GM19328 (cell line): ENCODE data around the gene VIL1.

ENCODE experiments used
- ATAC-seq: cut with Tn5 transposase; IDR thresholded peaks from one replicate; pipeline ENCODE4 v1.9.1; 2021; ENCODE audit warnings: mild to moderate bottlenecking, moderate library complexity; ENCODE audit not compliant: unreplicated experiment

The VIL1 gene

DNA sequence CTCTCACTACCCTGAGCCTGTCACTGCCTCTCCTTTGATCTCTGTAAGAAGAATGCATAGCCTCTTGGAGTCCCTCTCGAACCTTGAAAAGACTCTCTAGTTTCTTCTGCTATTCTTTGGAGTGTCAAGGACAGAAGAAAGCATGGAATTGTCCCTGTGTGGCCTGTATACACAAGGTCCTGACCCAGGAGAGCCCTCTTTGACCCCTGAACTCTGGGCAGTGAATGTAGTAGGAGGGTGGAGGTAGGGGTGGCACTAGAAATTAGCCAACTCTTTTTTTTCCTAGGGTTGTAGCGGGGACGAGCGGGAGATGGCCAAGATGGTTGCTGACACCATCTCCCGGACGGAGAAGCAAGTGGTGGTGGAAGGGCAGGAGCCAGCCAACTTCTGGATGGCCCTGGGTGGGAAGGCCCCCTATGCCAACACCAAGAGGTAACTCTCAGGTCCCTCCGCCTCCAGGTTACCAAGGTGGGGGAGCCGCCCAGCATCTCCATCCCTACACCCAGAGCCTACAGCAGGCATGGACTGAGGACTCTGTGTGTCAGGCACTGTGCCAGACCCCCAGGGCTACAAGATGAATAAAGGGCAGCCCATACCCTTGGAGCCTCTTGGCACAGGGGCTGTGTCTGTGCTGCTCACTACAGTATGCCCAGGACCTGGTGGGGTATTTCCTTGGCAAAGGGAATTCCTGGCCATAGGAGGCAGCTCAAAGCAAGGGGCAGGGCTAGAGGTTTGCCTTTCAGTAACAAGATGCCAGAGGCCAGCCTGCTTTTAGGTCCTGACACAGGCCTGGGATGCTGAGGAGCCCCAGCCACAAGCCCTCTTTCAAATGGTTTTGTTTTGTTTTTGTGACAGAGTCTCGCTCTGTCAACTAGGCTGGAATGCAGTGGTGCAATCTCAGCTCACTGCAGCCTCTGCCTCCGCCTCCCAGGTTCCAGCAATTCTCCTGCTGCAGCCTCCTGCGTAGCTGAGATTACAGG, 16.4 kb downstream of the VIL1 start:
- ATAC-seq, result no peak

DNA sequence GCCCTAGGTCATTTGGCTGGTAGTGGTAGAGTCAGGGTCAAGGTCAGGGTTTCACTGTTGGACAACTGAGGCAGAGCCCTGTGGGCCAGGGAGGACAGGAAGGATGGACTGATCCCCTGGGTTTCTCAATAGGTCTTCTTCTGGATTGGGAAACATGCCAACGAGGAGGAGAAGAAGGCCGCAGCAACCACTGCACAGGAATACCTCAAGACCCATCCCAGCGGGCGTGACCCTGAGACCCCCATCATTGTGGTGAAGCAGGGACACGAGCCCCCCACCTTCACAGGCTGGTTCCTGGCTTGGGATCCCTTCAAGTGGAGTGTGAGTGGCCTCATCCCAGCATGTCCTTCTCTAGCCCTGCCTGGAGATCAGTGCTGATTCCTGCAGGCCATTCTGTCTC, 18.1 kb downstream of the VIL1 start:
- ATAC-seq, result no peak

DNA sequence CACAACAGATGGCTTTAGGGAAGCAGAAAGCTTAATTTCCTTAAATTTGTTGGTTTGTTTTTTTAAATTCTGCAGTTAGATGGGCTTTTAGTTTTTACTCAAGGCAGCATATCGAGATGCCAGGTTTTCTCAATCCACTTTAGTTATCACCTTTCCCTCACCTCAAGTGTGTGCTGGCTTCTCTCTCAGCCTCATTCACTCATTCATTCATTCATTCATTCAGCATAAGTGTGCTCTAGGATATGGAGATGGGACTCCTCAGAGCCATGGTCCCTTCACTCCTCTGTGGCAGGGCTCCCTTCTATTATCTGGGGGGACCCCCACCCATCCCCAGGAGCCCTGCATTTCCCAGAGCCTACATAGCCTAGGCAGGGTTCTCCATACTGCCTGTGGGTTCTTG, 19.0 kb downstream of the VIL1 start:
- ATAC-seq, result no peak

DNA sequence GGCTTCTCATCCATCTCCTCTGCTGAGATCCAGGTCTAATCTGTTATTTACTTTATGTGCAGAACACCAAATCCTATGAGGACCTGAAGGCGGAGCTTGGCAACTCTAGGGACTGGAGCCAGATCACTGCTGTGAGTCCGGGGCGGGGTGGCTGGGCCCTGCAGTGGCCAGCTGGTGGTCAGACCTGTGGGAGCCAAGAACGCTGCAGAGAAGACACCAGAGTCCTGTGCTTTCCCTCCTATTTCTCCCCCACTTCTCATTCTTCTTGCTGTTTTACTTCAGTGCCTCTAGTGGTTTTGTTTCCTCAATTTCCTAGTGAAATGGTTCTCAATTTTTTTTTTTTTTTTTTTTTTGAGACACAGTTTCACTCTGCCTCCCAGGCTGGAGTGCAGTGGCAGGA, 19.7 kb downstream of the VIL1 start:
- no peak for ATAC-seq

DNA sequence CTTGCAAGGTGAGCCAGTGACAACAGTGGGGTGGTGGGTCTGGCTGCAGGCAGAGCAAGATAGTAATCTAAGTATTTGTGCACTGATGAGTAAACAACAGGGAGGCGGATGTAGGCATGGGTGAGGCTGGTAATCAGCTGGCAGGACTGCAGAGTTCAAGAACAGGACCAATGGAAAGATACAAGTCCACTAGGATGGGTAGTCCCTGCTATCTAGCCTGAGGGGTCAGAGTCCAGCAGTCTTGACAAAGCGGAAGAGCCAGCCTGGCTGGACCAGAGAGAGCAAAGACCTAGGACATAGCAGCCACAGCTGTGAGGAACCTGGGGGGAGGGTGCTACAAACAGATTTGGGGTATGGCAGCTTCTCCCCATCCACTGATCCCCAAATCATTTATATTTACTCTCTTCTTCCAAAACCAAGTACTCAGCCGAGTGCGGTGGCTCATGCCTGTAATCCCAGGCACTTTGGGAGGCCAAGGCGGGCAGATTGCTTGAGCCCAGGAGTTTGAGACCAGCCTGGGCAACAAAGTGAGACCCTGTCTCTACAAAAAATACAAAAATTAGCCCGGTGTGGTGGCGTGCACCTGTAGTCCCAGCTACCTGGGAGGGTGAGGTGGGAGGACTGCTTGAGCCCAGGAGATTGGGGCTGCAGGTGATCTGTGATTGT, 25.9 kb downstream of the VIL1 start:
- ATAC-seq, result no peak

DNA sequence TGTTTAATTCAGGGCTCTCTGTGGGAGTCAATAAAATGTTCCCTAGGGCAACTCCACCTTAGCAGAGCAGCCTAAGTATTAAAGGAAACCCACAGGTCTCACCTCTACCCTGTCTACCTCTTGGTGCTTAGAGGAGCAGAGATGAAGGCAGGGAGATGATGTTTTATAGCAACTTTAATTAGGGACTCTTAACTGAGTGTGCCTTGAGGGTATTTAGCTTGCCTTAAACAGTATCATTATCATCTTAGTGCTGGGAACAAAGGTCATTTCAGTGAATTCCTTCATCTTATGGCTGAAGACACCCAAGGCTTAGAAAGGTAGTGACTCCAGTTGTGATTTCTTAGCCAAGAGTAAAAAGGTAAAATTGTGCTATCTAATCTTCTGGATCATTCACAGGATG, 26.7 kb downstream of the VIL1 start:
- ATAC-seq, result no peak

DNA sequence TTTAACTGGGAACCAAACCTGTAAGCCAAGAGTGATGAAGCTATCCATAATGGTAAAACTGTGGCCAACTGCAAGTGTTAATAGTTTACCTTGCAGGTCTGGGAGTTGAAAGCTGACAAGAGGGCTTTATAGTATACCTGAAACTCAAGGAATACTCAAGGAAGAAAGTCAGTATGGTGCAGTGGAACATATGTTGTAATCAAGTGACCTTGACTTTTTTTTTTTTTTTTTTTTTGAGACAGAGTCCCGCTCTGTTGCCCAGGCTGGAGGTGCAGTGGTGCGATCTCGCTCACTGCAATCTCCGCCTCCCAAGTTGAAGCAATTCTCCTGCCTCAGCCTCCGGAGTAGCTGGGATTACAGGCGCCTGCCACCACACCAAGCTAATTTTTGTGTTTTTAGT, 27.6 kb downstream of the VIL1 start:
- ATAC-seq, result no peak

DNA sequence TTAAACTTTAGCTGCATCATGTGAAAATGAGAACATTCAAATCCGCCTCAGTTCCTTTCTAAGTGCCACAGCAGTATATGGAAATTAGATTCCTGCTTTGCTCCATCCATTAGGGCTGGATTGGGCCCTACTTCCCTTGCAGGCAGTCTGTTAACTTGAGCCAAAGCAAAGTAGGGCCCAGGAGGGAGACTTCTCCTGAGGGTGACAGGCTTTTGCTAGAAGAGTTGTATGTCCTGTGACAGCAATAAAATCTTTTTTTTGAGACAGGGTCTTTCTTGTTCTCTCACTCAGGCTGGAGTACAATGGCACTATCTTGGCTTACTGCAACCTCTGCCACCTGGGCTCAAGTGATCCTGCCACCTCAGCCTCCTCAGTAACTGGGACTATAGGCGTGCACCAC, 28.1 kb downstream of the VIL1 start:
- no peak for ATAC-seq

DNA sequence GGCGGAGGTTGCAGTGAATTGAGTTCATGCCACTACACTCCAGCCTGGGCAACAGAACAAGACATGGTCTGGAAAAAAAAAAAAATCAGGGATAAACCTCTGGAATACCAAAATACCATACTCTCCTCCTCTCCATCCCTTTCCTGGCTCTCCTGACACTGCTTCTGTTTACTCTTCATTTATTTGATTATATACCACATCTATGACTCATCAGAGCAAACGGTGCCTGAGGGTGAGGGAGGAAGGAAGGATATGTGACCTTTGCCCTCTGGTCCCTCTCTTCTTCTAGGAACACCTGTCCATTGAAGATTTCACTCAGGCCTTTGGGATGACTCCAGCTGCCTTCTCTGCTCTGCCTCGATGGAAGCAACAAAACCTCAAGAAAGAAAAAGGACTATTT, 30.0 kb downstream of the VIL1 start:
- ATAC-seq, result no peak

DNA sequence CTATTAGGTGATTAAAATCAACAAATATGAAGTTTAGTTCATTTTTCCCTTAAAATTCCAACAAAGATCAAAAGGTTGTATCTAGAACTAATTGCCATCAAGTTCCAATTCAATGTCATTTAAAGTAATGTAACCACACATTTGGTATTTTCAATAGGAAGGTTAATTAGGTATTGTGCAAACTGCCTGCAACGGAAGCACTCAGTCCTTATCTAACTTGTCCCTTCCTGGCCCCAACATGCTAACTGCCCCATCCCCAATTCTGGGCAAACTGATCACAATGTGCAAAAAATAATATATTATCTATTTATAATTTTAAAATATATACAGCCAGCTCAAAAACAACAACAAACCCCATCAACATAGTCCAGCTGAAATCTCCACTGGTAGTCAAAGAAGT, 33.2 kb downstream of the VIL1 start:
- ATAC-seq, result no peak

DNA sequence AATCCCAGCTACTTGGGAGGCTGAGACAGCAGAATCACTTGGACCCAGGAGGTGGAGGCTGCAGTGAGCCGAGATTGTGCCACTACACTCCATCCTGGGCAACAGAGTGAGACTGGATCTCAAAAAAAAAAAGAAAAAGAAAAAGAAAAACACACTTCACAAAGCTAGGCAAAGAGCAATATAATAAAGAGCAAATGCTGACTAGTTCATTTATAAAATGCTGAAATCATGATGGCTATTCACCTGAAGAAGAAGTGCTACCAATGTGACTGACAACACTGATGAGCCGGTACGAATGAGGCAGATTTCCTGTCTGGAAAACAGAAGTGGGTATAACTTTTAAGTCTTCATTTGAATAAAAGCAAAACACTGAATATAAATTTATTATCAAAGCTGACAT, 37.9 kb downstream of the VIL1 start:
- no peak for ATAC-seq

DNA sequence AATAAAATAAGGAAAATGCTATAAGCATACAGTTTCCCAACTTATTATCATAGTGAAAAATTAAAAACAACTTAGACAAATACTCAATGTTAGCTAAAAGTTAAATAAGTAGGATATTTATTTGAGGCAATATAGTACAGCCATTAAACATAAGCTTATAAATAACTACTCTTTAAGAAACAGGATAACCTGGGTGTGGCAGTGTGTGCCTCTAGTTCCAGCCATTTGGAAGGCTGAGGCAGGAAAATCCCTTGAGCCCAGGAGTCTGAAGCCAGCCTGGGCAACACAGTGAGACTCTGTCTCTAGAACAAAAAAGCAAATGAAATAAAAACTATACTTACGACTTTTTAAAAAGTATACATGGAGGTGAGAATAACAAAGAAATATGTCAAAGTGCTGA, 39.7 kb downstream of the VIL1 start:
- no peak for ATAC-seq

DNA sequence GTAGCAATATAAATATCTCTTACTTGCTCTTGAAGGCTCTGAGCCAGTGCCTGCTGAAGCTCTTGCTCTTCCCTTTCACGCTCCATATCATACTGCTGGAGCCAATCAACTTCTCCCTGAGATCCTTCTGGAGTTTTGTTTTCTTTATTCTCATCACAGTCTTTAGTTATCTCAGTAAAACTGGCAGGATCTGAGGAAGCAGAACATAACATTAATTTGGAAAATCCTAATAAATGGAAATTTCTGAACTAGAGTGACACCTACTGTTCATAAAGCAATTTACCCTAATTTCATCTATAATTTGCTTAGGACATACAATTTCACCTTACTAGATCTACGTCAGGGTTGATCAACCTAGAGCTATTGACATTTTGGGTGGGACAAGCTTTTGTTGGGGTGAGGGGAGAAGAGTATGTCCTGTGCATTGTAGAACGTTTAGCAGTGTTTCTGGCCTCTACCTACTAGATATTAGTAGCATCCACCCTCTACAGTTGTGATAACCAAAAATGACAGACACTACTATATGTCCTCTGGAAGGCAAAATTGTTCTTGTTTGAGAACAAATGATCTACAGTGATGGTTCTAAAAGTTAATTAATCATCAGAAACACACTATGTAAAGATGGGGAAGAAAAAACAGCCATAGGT, 47.2 kb downstream of the VIL1 start:
- no peak for ATAC-seq

DNA sequence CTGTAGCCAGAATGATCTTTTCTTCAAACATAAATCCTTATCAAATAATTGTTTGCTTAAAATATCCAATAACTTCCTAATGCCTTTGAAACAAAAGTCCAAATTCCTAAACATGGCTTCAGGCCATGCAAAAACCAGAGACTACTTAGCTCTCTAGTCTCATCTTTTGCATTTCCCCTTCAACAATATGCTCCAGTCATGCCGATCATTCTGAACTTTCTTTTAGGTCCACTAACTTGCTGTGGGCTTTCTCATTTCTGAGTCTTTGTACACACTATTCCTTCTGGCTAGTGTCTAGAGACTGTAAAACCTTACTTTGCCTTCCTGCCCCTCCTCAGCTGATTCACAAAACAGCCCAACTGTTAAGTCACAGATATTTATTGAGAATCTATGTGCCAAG, 51.5 kb downstream of the VIL1 start:
- no peak for ATAC-seq

DNA sequence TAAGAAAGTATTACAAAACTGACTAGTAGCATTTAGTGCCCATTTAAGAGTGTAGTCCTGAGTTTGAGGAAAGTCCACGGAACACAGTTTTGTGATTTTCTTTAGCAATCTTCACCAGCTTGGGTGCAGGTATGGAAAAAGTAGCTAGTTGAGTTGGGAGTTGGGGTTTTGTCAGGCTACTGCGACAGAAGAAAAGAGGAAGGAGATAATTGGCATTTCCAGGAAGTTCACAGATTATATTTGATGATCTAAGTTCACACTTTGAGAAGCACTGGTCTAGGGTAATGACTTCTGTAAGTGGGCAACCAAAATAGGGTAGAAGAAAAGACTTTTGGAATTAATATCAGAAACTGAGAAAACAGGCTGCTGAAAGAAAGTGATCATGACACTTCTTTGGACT, 52.1 kb downstream of the VIL1 start:
- ATAC-seq, result no peak

DNA sequence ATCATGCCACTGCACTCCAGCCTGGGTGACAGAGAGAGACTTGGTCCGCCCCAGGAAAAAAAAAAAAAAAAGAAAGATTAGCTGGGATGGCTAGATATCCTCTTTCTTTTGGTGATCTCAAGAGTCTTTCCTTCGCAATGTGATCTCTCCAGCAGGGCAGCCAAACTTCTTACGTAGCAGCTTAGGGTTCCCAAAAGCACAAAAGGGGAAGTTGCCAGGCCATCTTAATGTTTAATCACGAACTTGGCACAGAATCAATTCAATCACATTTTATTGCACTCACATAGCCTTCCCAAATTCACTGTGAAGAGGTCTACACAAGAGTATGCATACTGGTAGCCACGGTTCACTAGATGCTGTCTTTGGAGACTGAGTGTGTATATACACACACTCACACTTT, 53.1 kb downstream of the VIL1 start:
- ATAC-seq, result no peak

DNA sequence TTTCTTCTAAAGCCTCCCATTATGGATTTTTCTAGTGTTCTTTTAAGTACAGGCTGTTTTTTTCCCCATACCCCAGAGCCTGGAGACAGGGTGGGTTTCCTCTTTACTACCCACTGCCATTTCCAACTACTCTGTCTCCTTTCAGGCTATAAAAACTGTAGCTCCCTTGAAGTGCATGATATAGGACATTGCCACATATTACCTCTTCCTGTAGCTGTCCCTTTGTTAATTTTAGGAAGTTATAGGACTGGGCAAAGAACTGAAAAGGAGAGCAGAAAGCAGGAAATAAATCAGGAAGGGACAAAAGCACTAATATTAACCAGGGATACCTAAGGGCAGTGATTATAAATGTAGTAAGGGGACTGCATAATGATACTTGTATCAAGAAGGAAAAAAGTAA, 54.1 kb downstream of the VIL1 start:
- no peak for ATAC-seq

DNA sequence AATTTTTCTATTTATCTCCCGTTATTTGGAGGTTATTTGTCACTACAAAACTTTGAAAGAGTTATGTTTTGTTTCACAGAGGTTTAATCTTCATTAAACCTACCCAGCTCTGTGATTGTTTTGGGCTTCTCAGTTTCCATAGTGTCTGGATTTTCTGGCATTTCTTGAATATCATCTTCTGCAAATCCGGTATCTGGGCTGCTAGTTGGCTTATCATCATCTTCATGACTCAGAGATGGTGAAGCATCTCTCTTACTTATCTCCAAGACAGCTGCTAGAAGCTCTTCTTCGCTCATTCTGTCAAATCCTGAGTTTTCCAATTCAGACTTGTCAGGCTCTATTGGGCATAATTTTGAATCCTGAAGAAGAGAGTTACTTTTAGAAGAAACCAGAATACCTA, 55.6 kb downstream of the VIL1 start:
- no peak for ATAC-seq

DNA sequence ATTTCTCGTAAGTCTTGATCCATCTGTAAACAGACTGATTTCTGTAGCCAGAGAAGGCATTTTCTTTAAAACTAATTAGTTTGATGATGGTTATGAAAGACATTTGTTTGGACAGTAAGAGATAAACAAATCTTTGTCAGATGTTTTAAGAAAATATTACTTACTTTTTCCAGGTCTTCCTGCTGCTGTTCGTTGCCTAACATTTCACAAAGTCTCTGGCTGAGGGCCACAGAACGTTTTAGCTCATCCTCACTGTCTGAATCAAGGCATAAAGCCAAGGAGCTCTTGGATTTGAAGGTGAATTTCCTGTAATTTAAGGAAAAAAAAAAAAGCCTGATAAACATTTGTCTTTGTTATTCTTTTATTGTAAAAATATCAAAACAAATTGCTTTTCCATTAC, 57.8 kb downstream of the VIL1 start:
- no peak for ATAC-seq

DNA sequence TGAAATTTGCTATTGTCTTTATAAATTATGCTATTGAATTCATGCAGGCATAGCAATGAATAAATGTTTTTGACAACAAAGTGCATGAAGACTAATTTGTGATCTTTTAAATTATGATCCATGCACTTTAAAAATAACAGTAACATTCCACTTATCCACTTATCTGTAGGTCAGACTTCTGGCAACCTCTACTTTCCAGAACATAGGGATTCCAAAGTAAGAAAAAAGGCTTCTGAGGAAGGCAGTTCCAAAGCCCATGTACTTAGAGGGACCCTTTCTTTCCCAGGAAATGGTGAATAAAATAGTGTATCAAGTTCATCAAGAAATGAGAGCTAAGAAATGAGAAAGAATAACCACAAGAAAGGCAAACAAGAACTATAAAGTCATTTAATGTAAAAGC, 58.3 kb downstream of the VIL1 start:
- ATAC-seq, result no peak

DNA sequence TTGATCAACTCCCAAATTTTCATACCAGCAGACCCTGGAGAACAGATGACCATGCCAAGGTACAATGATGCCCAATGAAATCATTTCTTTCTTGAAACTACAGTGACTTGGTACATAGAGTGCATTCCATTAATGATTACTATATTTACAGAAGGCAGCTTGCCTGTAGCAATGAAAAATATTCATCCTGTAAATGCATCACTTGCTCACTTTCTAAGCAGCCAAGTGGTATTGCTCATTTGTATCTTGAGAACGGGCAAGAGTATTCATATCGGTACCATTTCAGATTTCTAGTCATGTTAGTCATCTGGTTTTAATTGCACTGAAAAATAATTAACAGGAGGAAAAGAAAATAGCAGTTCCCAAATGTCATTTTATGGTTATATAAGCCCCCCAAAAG, 59.6 kb downstream of the VIL1 start:
- ATAC-seq, result no peak

DNA sequence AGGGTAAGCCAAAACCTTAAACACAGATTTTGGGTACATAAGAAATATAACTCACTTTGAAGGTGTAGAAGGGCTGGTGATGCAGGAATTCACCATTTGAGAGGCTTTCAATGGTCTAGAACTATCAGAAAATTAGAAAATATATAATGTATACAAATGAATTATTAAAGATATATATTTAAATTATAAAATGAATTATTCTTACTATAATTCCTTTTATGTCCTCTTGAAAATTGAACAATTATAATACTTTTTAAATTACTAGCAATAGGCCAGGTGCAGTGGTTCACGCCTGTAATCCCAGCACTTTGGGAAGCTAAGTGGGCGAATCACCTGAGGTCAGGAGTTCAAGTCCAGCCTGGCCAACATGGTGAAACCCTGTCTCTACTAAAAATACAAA, 60.7 kb downstream of the VIL1 start:
- no peak for ATAC-seq
